Esophagus muscularis mucosa (tissue), 4 donors: Measurements from ENCODE around the gene CCM2. TPM values are rescaled to one million over a fixed set of nuclear protein-coding genes. Genes with fewer than 3 reads are reported as not detected.

Experiments
- DNase-seq: peaks from one replicate; pipeline ENCODE4 v3.0.0-alpha.2; 2017; ENCODE audit errors: extremely low spot score
- H3K27ac ChIP-seq, 4 donors: fragments of 200-600 bp; sonication (generic); replicated peaks in 1 of 4; 1 replicate in 3 of 4; 2 replicates in 1 of 4; pipeline ENCODE4 v1.5.1; 2016 to 2019; ENCODE audit warnings: mild to moderate bottlenecking in 1 of 4
- H3K27me3 ChIP-seq, 4 donors: fragments of 200-600 bp; sonication (generic); one replicate each; pipeline versions ENCODE4 v1.5.1 to v1.6.0; 2016 to 2019
- H3K36me3 ChIP-seq, 4 donors: fragments of 200-600 bp; sonication (generic); one replicate each; pipeline ENCODE4 v1.5.1; 2016 to 2019
- H3K4me1 ChIP-seq, 4 donors: fragments of 200-600 bp; sonication (generic); one replicate each; pipeline ENCODE4 v1.5.1; 2016 to 2019
- H3K4me3 ChIP-seq, 4 donors: fragments of 200-600 bp; sonication (generic); 1 replicate in 2 of 4; 2 replicates in 2 of 4; pipeline ENCODE4 v1.5.1; 2016 to 2019; ENCODE audit warnings: mild to moderate bottlenecking in 4 of 4, moderate library complexity in 1 of 4
- H3K9me3 ChIP-seq, 4 donors: fragments of 200-600 bp; sonication (generic); 1 replicate in 3 of 4; 2 replicates in 1 of 4; pipeline ENCODE4 v1.5.1; 2016 to 2019
- CTCF ChIP-seq, 3 experiments: fragments of 200-600 bp in 2 of 3; fragments of 450-650 bp in 1 of 3; sonication (generic) in 2 of 3; IDR thresholded peaks; one replicate each; pipeline ENCODE4 v1.5.1; 2017 to 2019; ENCODE audit warnings: antibody characterized with exemption in 3 of 3, mild to moderate bottlenecking in 2 of 3, moderate library complexity in 1 of 3
- EP300 ChIP-seq: sonication (generic); formaldehyde crosslinking; IDR thresholded peaks from one replicate; pipeline ENCODE4 v1.6.1; 2017; ENCODE audit warnings: antibody characterized with exemption
- POLR2A ChIP-seq: fragments of 450-650 bp; IDR thresholded peaks from one replicate; pipeline ENCODE4 v1.6.1; 2017; ENCODE audit warnings: antibody characterized with exemption, moderate library complexity, mild to moderate bottlenecking, low read depth
- POLR2AphosphoS5 ChIP-seq, 2 donors: sonication (generic); formaldehyde crosslinking; IDR thresholded peaks; one replicate each; pipeline ENCODE4 v1.6.1; 2017; ENCODE audit warnings: antibody characterized with exemption in 2 of 2
- WGBS: methylation state at CpG from one replicate; pipeline ENCODE4 v1.1.5; 2018; 5-methylcytosine and 5-hydroxymethylcytosine counted together
- intact Hi-C: fragments of 100-400 bp; cut with DNase I; formaldehyde crosslinking; loops from one replicate; pipeline ENCODE4 v1.15.1; 2023
- total RNA-seq, 4 donors: library from RNA; depleted of rRNA; stranded (reverse); fragments of >200 nt; gene quantifications; one replicate each; pipeline versions ENCODE4 v1.1.0 to v1.2.1, GENCODE V29; 2016

Gene CCM2
- total RNA-seq, 4 donors from 2014 or later, result 40.3 to 61.7 (median 49.4) TPM

- no peaks in the 10 kb centered on the region for H3K36me3 ChIP-seq
- no peaks in the 10 kb centered on the region for H3K9me3 ChIP-seq
- no peak for DNase-seq
- peaks cover 0 to 4% (median 0%) of the 10 kb centered on the region in 4 donors for H3K27me3 ChIP-seq
- 91% methylated on average over 15 of the region's 21 CpGs for WGBS
- intact Hi-C loops, result loop anchor here (5.0 kb wide), 1 partner anchor 167 kb away; no protein-coding TSS in a partner anchor
- no peak overlapping the region for H3K4me3 ChIP-seq
- no peak for TF ChIP-seq POLR2AphosphoS5 (IDR thresholded peaks at IDR 0.05)
- TF ChIP-seq EP300, result no peak
- no peak for TF ChIP-seq CTCF (IDR thresholded peaks at IDR 0.05)
- H3K4me1 ChIP-seq, result no peaks in the 10 kb centered on the region
- H3K27ac ChIP-seq, result no peak overlapping the region
Measured at GRCh38 chr7:44969701-44970522, 30.1 kb upstream of the CCM2 start.

GRCh38 chr7:44970523-44971051 is 29.4 kb upstream of the CCM2 start:
- Histone ChIP-seq H3K27ac (no peak overlapping the region), H3K27me3 (peaks cover 0 to 4% (median 0%) of the 10 kb centered on the region in 4 donors), H3K4me1 (no peaks in the 10 kb centered on the region), H3K4me3 (no peak overlapping the region), H3K36me3 (no peaks in the 10 kb centered on the region), H3K9me3 (no peaks in the 10 kb centered on the region)
- 87% methylated on average over 7 of the region's 18 CpGs for WGBS
- DNase-seq, result no peak
- TF ChIP-seq EP300, result no peak
- no peak for TF ChIP-seq POLR2A
- TF ChIP-seq POLR2AphosphoS5 (IDR thresholded peaks at IDR 0.05), result no peak
- intact Hi-C loops, result loop anchor here (5.0 kb wide), 1 partner anchor 167 kb away; no protein-coding TSS in a partner anchor

GRCh38 chr7:44971188-44971901 is 28.7 kb upstream of the CCM2 start:
- no peak for TF ChIP-seq POLR2A
- no peak for TF ChIP-seq EP300
- no peak for TF ChIP-seq POLR2AphosphoS5 (IDR thresholded peaks at IDR 0.05)
- Histone ChIP-seq H3K4me1 (no peaks in the 10 kb centered on the region), H3K36me3 (no peaks in the 10 kb centered on the region), H3K4me3 (no peak overlapping the region), H3K27me3 (peaks cover 0 to 4% (median 0%) of the 10 kb centered on the region in 4 donors), H3K9me3 (no peaks in the 10 kb centered on the region), H3K27ac (no peak overlapping the region)
- WGBS, result 88% methylated on average over 5 of the region's 10 CpGs
- DNase-seq, result no peak
- intact Hi-C loops, result loop anchor here (5.0 kb wide), 1 partner anchor 166 kb away; no protein-coding TSS in a partner anchor

- TF ChIP-seq POLR2AphosphoS5 (IDR thresholded peaks at IDR 0.05) (no peak), CTCF (IDR thresholded peaks at IDR 0.05) (no peak), EP300 (no peak), POLR2A (no peak)
- Histone ChIP-seq H3K4me3 (no peak overlapping the region), H3K4me1 (peaks cover 0 to 4% (median 2%) of the 10 kb centered on the region in 4 donors), H3K27me3 (peaks cover 0 to under 1% (median 0%) of the 10 kb centered on the region in 4 donors), H3K9me3 (no peaks in the 10 kb centered on the region), H3K36me3 (no peaks in the 10 kb centered on the region), H3K27ac (no peak overlapping the region)
- WGBS, result 80% methylated on average over 4 of the region's 5 CpGs
- intact Hi-C loops, result loop anchor here (5.0 kb wide), 1 partner anchor 165 kb away; no protein-coding TSS in a partner anchor
- DNase-seq, result no peak
Measured at GRCh38 chr7:44971902-44972441, 28.0 kb upstream of the CCM2 start.

- Histone ChIP-seq H3K27ac (no peak overlapping the region), H3K4me1 (peaks cover 6 to 10% (median 8%) of the 10 kb centered on the region in 4 donors), H3K36me3 (peaks cover 0 to 4% (median 1%) of the 10 kb centered on the region in 4 donors), H3K27me3 (no peaks in the 10 kb centered on the region), H3K4me3 (no peak overlapping the region), H3K9me3 (no peaks in the 10 kb centered on the region)
- no peak for TF ChIP-seq POLR2AphosphoS5 (IDR thresholded peaks at IDR 0.05)
- TF ChIP-seq EP300, result no peak
- TF ChIP-seq POLR2A, result no peak
- no peak for TF ChIP-seq CTCF (IDR thresholded peaks at IDR 0.05)
- 74% methylated on average over 3 of the region's 3 CpGs for WGBS
- DNase-seq, result no peak
- intact Hi-C loops, result loop anchor here (5.0 kb wide), 1 partner anchor 165 kb away; no protein-coding TSS in a partner anchor
Measured at GRCh38 chr7:44972562-44972961, 27.4 kb upstream of the CCM2 start.
